SK-N-SH treated with all-trans-retinoic acid at 6 μM for 48 hours (cell line): ENCODE measurements around the gene TINAGL1.

Experiments used
- ATAC-seq: fragments of 200-7000 bp; cut with Tn5 transposase; 3 replicates; pipeline ENCODE4 v1.9.1; 2020; ENCODE audit warnings: mild to moderate bottlenecking, moderate library complexity
- ARNTL ChIP-seq: fragments of 450-650 bp; formaldehyde crosslinking; IDR thresholded peaks from 2 replicates; pipeline ENCODE4 v1.5.0; 2020; ENCODE audit warnings: low read depth, mild to moderate bottlenecking, moderate library complexity, borderline replicate concordance
- BACH2 ChIP-seq: fragments of 250-450 bp; sonication (Bioruptor Pico); IDR thresholded peaks from 2 replicates; pipeline ENCODE4 v1.9.0; 2021; ENCODE audit warnings: mild to moderate bottlenecking, borderline replicate concordance
- CSDC2 ChIP-seq: fragments of 250-450 bp; sonication (Bioruptor Pico); IDR thresholded peaks from 2 replicates; pipeline ENCODE4 v1.5.0; 2020; ENCODE audit warnings: mild to moderate bottlenecking, moderate library complexity
- ESRRG ChIP-seq: fragments of 250-450 bp; sonication (Bioruptor Pico); IDR thresholded peaks from 2 replicates; pipeline ENCODE4 v1.6.1; 2021; ENCODE audit warnings: mild to moderate bottlenecking
- GLIS3 ChIP-seq: fragments of 250-450 bp; sonication (Bioruptor Pico); IDR thresholded peaks from 2 replicates; pipeline ENCODE4 v1.5.0; 2020; ENCODE audit warnings: mild to moderate bottlenecking, moderate library complexity
- ISL1 ChIP-seq: fragments of 250-450 bp; sonication (Bioruptor Pico); IDR thresholded peaks from 2 replicates; pipeline ENCODE4 v2.1.2; 2022; ENCODE audit warnings: mild to moderate bottlenecking, moderate library complexity
- OSR1 ChIP-seq: fragments of 250-450 bp; sonication (Bioruptor Pico); IDR thresholded peaks from 2 replicates; pipeline ENCODE4 v1.8.0; 2022; ENCODE audit warnings: moderate library complexity, mild to moderate bottlenecking, inconsistent platforms
- PPARA ChIP-seq: fragments of 250-450 bp; sonication (Bioruptor Pico); IDR thresholded peaks from 2 replicates; pipeline ENCODE4 v1.5.0; 2020; ENCODE audit warnings: mild to moderate bottlenecking, borderline replicate concordance
- RARB ChIP-seq: fragments of 250-450 bp; sonication (Bioruptor Pico); IDR thresholded peaks from 2 replicates; pipeline ENCODE4 v1.8.0; 2021; ENCODE audit warnings: mild to moderate bottlenecking, moderate library complexity
- SNAI2 ChIP-seq: fragments of 250-450 bp; sonication (Bioruptor Pico); IDR thresholded peaks from 2 replicates; pipeline ENCODE4 v1.5.0; 2020; ENCODE audit warnings: mild to moderate bottlenecking, moderate library complexity
- TOX ChIP-seq: fragments of 250-450 bp; sonication (Bioruptor Pico); IDR thresholded peaks from 2 replicates; pipeline ENCODE4 v1.8.0; 2021; ENCODE audit warnings: mild to moderate bottlenecking, moderate library complexity, borderline replicate concordance
- ZC3H10 ChIP-seq: fragments of 250-450 bp; sonication (Bioruptor Pico); IDR thresholded peaks from 2 replicates; pipeline ENCODE4 v1.5.1; 2021; ENCODE audit warnings: mild to moderate bottlenecking, moderate library complexity
- ZFP3 ChIP-seq: fragments of 250-450 bp; sonication (Bioruptor Pico); IDR thresholded peaks from 2 replicates; pipeline ENCODE4 v1.5.0; 2020; ENCODE audit warnings: mild to moderate bottlenecking, moderate library complexity
- ZFP30 ChIP-seq: fragments of 450-650 bp; formaldehyde crosslinking; IDR thresholded peaks from 2 replicates; pipeline ENCODE4 v1.5.0; 2022; ENCODE audit warnings: mild to moderate bottlenecking, moderate library complexity
- ZNF565 ChIP-seq: fragments of 450-650 bp; formaldehyde crosslinking; conservative IDR thresholded peaks from 2 replicates; pipeline ENCODE4 v1.5.0; 2020; ENCODE audit warnings: low read depth, mild to moderate bottlenecking, moderate library complexity
- ZNF70 ChIP-seq: fragments of 450-650 bp; formaldehyde crosslinking; IDR thresholded peaks from 2 replicates; pipeline ENCODE4 v1.5.0; 2020; ENCODE audit warnings: mild to moderate bottlenecking, moderate library complexity
- TF ChIP-seq, protein P1 (sequence below): fragments of 250-450 bp; sonication (Bioruptor Pico); IDR thresholded peaks from 2 replicates; pipeline ENCODE4 v1.5.1; 2021; ENCODE audit warnings: mild to moderate bottlenecking, moderate library complexity
- TF ChIP-seq, protein P2 (sequence below): fragments of 250-450 bp; sonication (Bioruptor Pico); IDR thresholded peaks from 2 replicates; pipeline ENCODE4 v1.8.0; 2020; ENCODE audit warnings: mild to moderate bottlenecking, moderate library complexity, borderline replicate concordance
- TF ChIP-seq, protein P3 (sequence below): fragments of 250-450 bp; sonication (Bioruptor Pico); IDR thresholded peaks from 2 replicates; pipeline ENCODE4 v1.5.1; 2020; ENCODE audit warnings: low read depth, mild to moderate bottlenecking, moderate library complexity
- TF ChIP-seq, protein P4 (sequence below): fragments of 250-450 bp; sonication (Bioruptor Pico); IDR thresholded peaks from 2 replicates; pipeline ENCODE4 v1.8.0; 2021; ENCODE audit warnings: low read depth, mild to moderate bottlenecking, moderate library complexity, borderline replicate concordance
- TF ChIP-seq, protein P5 (sequence below): fragments of 250-450 bp; sonication (Bioruptor Pico); IDR thresholded peaks from 2 replicates; pipeline ENCODE4 v1.5.0; 2020; ENCODE audit warnings: mild to moderate bottlenecking, moderate library complexity

TINAGL1 gene, protein sequence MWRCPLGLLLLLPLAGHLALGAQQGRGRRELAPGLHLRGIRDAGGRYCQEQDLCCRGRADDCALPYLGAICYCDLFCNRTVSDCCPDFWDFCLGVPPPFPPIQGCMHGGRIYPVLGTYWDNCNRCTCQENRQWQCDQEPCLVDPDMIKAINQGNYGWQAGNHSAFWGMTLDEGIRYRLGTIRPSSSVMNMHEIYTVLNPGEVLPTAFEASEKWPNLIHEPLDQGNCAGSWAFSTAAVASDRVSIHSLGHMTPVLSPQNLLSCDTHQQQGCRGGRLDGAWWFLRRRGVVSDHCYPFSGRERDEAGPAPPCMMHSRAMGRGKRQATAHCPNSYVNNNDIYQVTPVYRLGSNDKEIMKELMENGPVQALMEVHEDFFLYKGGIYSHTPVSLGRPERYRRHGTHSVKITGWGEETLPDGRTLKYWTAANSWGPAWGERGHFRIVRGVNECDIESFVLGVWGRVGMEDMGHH

DNA sequence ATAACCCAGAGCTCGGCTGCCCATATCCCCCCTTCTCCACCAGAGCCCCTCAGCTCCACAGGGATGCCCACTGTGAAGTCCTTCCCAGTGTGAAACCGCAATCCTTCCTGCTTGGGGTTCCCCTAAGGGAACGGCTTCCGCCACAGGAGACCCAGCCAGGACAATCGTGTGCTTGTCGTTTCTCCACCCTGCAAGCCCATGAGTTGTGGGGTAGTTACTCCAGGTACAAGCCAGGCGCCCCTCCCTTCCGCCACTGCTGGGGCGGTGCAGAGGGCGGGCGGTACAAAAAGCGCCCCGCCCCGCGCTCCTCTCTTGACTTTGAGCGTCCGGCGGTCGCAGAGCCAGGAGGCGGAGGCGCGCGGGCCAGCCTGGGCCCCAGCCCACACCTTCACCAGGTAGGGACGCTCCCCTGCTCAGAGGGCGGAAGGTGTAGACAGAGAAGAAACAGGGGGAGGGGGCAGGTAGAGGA lies at the start of gene TINAGL1:
Gene TINAGL1, plus strand, starts transcription at position 315 of the 469 bp plus-strand sequence. CDS start 634 bp downstream, outside the sequence.
- TF ChIP-seq ZFP30 (CRISPR knock-in tag) (no peak), ZFP3 (CRISPR knock-in tag) (no peak), ARNTL (CRISPR knock-in tag) (no peak), CSDC2 (CRISPR knock-in tag) (no peak), ZC3H10 (CRISPR knock-in tag) (no peak), ISL1 (no peak), SNAI2 (CRISPR knock-in tag) (no peak), ESRRG (CRISPR knock-in tag) (no peak), ZNF70 (no peak), BACH2 (CRISPR knock-in tag) (no peak), PPARA (no peak)
- TF ChIP-seq, protein P1, sequence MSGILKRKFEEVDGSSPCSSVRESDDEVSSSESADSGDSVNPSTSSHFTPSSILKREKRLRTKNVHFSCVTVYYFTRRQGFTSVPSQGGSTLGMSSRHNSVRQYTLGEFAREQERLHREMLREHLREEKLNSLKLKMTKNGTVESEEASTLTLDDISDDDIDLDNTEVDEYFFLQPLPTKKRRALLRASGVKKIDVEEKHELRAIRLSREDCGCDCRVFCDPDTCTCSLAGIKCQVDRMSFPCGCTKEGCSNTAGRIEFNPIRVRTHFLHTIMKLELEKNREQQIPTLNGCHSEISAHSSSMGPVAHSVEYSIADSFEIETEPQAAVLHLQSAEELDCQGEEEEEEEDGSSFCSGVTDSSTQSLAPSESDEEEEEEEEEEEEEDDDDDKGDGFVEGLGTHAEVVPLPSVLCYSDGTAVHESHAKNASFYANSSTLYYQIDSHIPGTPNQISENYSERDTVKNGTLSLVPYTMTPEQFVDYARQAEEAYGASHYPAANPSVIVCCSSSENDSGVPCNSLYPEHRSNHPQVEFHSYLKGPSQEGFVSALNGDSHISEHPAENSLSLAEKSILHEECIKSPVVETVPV: no peak
- TF ChIP-seq, protein P2, sequence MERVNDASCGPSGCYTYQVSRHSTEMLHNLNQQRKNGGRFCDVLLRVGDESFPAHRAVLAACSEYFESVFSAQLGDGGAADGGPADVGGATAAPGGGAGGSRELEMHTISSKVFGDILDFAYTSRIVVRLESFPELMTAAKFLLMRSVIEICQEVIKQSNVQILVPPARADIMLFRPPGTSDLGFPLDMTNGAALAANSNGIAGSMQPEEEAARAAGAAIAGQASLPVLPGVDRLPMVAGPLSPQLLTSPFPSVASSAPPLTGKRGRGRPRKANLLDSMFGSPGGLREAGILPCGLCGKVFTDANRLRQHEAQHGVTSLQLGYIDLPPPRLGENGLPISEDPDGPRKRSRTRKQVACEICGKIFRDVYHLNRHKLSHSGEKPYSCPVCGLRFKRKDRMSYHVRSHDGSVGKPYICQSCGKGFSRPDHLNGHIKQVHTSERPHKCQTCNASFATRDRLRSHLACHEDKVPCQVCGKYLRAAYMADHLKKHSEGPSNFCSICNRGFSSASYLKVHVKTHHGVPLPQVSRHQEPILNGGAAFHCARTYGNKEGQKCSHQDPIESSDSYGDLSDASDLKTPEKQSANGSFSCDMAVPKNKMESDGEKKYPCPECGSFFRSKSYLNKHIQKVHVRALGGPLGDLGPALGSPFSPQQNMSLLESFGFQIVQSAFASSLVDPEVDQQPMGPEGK: no peak
- ATAC-seq: no peak

DNA sequence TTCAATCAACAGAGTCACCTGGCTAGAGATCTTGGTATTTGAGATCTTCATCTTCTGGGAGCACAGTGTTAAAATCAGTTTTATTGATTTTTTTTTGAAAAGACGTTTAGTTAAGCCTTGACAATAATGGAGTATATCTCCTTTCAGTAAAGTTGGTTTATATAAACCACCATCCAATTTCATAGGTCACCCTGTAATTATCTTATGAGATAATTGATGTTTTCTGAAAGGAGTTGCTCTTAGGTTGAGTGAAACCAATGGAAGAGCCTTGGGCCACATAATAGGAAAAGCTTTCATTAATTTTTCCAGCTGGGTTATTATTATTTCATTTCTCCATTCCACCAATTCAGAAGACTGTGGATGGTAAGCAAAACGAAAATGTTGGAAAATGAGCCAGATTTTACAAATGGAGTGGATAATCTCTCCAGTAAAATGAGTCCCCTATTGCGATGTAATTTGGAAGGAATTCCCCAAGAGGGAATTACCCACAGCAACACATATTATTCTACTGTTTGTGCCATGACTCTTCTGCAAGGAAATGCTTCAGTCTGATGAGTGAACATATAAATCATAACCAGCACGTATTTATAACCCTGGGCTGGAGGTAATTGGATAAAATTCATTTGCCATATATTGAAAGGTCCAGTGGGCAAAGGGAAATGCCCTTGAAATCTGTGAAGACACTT lies 46.2 kb upstream of the TINAGL1 start:
- ATAC-seq: no peak
- TF ChIP-seq ZNF70: no peak
- no peak for TF ChIP-seq ZFP30 (CRISPR knock-in tag)
- TF ChIP-seq ARNTL (CRISPR knock-in tag): no peak
- TF ChIP-seq PPARA: no peak
- TF ChIP-seq GLIS3: no peak
- TF ChIP-seq, protein P3, sequence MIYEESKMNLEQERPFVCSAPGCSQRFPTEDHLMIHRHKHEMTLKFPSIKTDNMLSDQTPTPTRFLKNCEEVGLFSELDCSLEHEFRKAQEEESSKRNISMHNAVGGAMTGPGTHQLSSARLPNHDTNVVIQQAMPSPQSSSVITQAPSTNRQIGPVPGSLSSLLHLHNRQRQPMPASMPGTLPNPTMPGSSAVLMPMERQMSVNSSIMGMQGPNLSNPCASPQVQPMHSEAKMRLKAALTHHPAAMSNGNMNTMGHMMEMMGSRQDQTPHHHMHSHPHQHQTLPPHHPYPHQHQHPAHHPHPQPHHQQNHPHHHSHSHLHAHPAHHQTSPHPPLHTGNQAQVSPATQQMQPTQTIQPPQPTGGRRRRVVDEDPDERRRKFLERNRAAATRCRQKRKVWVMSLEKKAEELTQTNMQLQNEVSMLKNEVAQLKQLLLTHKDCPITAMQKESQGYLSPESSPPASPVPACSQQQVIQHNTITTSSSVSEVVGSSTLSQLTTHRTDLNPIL (CRISPR knock-in tag): no peak
- no peak for TF ChIP-seq ISL1
- TF ChIP-seq, protein P2: no peak
- TF ChIP-seq, protein P4, sequence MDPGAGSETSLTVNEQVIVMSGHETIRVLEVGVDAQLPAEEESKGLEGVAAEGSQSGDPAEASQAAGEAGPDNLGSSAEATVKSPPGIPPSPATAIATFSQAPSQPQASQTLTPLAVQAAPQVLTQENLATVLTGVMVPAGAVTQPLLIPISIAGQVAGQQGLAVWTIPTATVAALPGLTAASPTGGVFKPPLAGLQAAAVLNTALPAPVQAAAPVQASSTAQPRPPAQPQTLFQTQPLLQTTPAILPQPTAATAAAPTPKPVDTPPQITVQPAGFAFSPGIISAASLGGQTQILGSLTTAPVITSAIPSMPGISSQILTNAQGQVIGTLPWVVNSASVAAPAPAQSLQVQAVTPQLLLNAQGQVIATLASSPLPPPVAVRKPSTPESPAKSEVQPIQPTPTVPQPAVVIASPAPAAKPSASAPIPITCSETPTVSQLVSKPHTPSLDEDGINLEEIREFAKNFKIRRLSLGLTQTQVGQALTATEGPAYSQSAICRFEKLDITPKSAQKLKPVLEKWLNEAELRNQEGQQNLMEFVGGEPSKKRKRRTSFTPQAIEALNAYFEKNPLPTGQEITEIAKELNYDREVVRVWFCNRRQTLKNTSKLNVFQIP (CRISPR knock-in tag): no peak
- TF ChIP-seq, protein P5, sequence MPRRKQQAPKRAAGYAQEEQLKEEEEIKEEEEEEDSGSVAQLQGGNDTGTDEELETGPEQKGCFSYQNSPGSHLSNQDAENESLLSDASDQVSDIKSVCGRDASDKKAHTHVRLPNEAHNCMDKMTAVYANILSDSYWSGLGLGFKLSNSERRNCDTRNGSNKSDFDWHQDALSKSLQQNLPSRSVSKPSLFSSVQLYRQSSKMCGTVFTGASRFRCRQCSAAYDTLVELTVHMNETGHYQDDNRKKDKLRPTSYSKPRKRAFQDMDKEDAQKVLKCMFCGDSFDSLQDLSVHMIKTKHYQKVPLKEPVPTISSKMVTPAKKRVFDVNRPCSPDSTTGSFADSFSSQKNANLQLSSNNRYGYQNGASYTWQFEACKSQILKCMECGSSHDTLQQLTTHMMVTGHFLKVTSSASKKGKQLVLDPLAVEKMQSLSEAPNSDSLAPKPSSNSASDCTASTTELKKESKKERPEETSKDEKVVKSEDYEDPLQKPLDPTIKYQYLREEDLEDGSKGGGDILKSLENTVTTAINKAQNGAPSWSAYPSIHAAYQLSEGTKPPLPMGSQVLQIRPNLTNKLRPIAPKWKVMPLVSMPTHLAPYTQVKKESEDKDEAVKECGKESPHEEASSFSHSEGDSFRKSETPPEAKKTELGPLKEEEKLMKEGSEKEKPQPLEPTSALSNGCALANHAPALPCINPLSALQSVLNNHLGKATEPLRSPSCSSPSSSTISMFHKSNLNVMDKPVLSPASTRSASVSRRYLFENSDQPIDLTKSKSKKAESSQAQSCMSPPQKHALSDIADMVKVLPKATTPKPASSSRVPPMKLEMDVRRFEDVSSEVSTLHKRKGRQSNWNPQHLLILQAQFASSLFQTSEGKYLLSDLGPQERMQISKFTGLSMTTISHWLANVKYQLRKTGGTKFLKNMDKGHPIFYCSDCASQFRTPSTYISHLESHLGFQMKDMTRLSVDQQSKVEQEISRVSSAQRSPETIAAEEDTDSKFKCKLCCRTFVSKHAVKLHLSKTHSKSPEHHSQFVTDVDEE (CRISPR knock-in tag): no peak
- TF ChIP-seq TOX (CRISPR knock-in tag): no peak
- no peak for TF ChIP-seq ZFP3 (CRISPR knock-in tag)
- TF ChIP-seq ESRRG (CRISPR knock-in tag): no peak
- TF ChIP-seq OSR1 (CRISPR knock-in tag): no peak
- no peak for TF ChIP-seq BACH2 (CRISPR knock-in tag)
- TF ChIP-seq ZNF565: no peak
- TF ChIP-seq, protein P1: no peak
- no peak for TF ChIP-seq CSDC2 (CRISPR knock-in tag)
- no peak for TF ChIP-seq RARB (CRISPR knock-in tag)
